ENCODE measurements around the gene GLIS1.
"Not testable (repeated sequence)": the region's sequence is repeated elsewhere in the genome, so short reads cannot be mapped to it uniquely, and the experiment has no call there.

The GLIS1 gene

GRCh38 chr1:53739109-53739681, at the start of gene GLIS1:
Gene GLIS1 (minus strand): TSS chr1:53739164. CDS start chr1:53738064, 1,100 bp downstream.
- no peak for DNase-seq (ENCODE audit: low read depth in 2 of 2, low spot score in 1 of 2)

GRCh38 chr1:53787655-53788054, 48.7 kb upstream of the GLIS1 start:
- no peak for DNase-seq (ENCODE audit: low read depth in 2 of 2, low spot score in 1 of 2)

GRCh38 chr1:53783056-53783455, 44.1 kb upstream of the GLIS1 start:
- no peak for DNase-seq (ENCODE audit: low read depth in 2 of 2, low spot score in 1 of 2)

GRCh38 chr1:53781654-53782053, 42.7 kb upstream of the GLIS1 start:
- no peak for DNase-seq (ENCODE audit: low read depth in 2 of 2, low spot score in 1 of 2)

GRCh38 chr1:53777272-53777671, 38.3 kb upstream of the GLIS1 start:
- no peak for DNase-seq (ENCODE audit: low read depth in 2 of 2, low spot score in 1 of 2)

GRCh38 chr1:53771648-53772047, 32.7 kb upstream of the GLIS1 start:
- DNase-seq (ENCODE audit: low read depth in 2 of 2, low spot score in 1 of 2): no peak

GRCh38 chr1:53769780-53770179, 30.8 kb upstream of the GLIS1 start:
- DNase-seq (ENCODE audit: low read depth in 2 of 2, low spot score in 1 of 2): no peak

- DNase-seq (ENCODE audit: low read depth in 2 of 2, low spot score in 1 of 2): no peak
Measured at GRCh38 chr1:53769184-53769583, 30.2 kb upstream of the GLIS1 start.

GRCh38 chr1:53766831-53767405, 28.0 kb upstream of the GLIS1 start:
- no peak for DNase-seq (ENCODE audit: low read depth in 2 of 2, low spot score in 1 of 2)

GRCh38 chr1:53766194-53766742, 27.3 kb upstream of the GLIS1 start:
- DNase-seq (ENCODE audit: low read depth in 2 of 2, low spot score in 1 of 2): no peak

GRCh38 chr1:53765657-53766056, 26.7 kb upstream of the GLIS1 start:
- DNase-seq (ENCODE audit: low read depth in 2 of 2, low spot score in 1 of 2): no peak

- DNase-seq (ENCODE audit: low read depth in 2 of 2, low spot score in 1 of 2): no peak
Measured at GRCh38 chr1:53763911-53764310, 24.9 kb upstream of the GLIS1 start.

- no peak for DNase-seq (ENCODE audit: low read depth in 2 of 2, low spot score in 1 of 2)
Measured at GRCh38 chr1:53763461-53763860, 24.5 kb upstream of the GLIS1 start.

- DNase-seq (ENCODE audit: low read depth in 2 of 2, low spot score in 1 of 2): not testable (repeated sequence)
Measured at GRCh38 chr1:53760497-53760896, 21.5 kb upstream of the GLIS1 start.

- DNase-seq (ENCODE audit: low read depth in 2 of 2, low spot score in 1 of 2): no peak
Measured at GRCh38 chr1:53755874-53756273, 16.9 kb upstream of the GLIS1 start.

- DNase-seq (ENCODE audit: low read depth in 2 of 2, low spot score in 1 of 2): no peak
Measured at GRCh38 chr1:53754484-53755312, 15.7 kb upstream of the GLIS1 start.

GRCh38 chr1:53752281-53752680, 13.3 kb upstream of the GLIS1 start:
- DNase-seq (ENCODE audit: low read depth in 2 of 2, low spot score in 1 of 2): no peak

- DNase-seq (ENCODE audit: low read depth in 2 of 2, low spot score in 1 of 2): no peak
Measured at GRCh38 chr1:53747841-53748240, 8.9 kb upstream of the GLIS1 start.

- DNase-seq (ENCODE audit: low read depth in 2 of 2, low spot score in 1 of 2): no peak
Measured at GRCh38 chr1:53740621-53741105, 1.7 kb upstream of the GLIS1 start.

- no peak for DNase-seq (ENCODE audit: low read depth in 2 of 2, low spot score in 1 of 2)
Measured at GRCh38 chr1:53738205-53739108, 507 bp downstream of the GLIS1 start.

GRCh38 chr1:53737648-53738204, 1.2 kb downstream of the GLIS1 start:
- no peak for DNase-seq (ENCODE audit: low read depth in 2 of 2, low spot score in 1 of 2)

Data from stimulated activated CD8-positive, alpha-beta memory T cell treated with anti-CD3 and anti-CD28 coated beads, Interleukin-4, amount 100 ng/mL, for 4 hours (primary cell).